OCI-LY3 (cell line): ENCODE results near the gene CPXM2.

ENCODE experiments used
- EZH2phosphoT487 ChIP-seq: fragments of 200-600 bp; shearing (Covaris generic); IDR thresholded peaks from 2 replicates; pipeline ENCODE4 v1.6.1; 2018; ENCODE audit warnings: antibody characterized with exemption, mixed run types, low read depth
- TF ChIP-seq, protein P1 (sequence below): fragments of 200-600, 300-600 bp; sonication (generic); IDR thresholded peaks from 2 replicates; pipeline ENCODE4 v1.5.1; 2014; ENCODE audit warnings: antibody characterized with exemption, low read length, low read depth

DNA sequence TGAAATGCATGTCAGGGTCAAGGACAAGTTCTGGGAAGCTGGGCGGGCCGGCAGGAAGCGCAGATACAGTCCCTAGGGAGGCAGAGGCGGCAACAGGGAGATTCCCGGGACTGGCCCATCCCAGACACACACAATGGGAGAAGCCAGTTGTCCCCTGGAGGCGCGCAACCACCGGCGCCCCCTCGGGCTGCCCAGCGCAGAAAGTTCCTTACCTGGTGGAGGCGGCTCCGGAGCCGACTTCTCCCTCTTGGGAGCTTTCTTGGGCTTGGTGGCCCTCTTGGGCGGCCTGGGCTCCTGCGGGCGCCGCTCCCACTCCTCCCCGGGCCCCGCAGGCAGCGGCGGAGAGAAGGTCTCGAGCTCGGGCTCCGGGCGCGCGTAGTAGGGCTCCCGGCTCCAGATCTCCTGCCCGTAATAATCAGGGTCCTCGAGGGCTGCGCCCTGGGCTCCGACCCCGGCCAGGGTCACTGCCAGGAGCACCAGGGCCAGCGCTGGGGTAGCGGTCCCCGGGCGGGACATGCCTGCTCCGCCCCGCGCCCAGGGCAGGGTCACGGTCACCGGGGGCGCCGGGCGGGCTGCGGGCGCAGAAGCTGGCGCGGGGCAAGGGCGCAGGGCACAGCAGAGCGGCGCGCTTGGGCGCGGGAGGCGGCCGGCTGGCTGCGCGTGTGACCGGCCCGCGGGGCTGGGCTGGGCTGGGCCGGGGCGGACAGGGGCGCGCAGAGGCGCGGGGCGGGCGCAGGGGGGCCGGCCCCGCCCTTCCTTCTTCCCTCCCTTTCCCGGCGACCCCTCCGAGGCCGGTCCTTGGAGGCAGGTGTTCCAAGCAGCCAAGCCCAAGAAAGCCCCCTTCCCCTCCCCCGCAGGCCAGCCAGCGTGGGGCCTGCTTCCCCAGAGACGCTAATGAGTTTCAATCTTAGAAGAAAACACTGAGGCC, at the start of gene CPXM2:
- TF ChIP-seq, protein P1, sequence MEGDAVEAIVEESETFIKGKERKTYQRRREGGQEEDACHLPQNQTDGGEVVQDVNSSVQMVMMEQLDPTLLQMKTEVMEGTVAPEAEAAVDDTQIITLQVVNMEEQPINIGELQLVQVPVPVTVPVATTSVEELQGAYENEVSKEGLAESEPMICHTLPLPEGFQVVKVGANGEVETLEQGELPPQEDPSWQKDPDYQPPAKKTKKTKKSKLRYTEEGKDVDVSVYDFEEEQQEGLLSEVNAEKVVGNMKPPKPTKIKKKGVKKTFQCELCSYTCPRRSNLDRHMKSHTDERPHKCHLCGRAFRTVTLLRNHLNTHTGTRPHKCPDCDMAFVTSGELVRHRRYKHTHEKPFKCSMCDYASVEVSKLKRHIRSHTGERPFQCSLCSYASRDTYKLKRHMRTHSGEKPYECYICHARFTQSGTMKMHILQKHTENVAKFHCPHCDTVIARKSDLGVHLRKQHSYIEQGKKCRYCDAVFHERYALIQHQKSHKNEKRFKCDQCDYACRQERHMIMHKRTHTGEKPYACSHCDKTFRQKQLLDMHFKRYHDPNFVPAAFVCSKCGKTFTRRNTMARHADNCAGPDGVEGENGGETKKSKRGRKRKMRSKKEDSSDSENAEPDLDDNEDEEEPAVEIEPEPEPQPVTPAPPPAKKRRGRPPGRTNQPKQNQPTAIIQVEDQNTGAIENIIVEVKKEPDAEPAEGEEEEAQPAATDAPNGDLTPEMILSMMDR = no peak
- TF ChIP-seq EZH2phosphoT487 = no peak
